Upper lobe of right lung (tissue), 1 donor: ENCODE results near the gene FAM168A. TPM values are rescaled to one million over a fixed set of nuclear protein-coding genes. Genes with fewer than 3 reads are reported as not detected.
A peak's percentile ranks its signal among the peaks of the same experiment; 100 is the strongest.

Experiments
- ATAC-seq: fragments of 200-7000 bp; cut with Tn5 transposase; one replicate; pipeline ENCODE4 v1.9.1; 2020; ENCODE audit warnings: mild to moderate bottlenecking, moderate library complexity
- DNase-seq: peaks from one replicate; pipeline ENCODE4 v3.0.0-alpha.2; 2020
- H3K27ac ChIP-seq: fragments of 200-600 bp; one replicate; pipeline ENCODE4 v1.8.0; 2022
- H3K27me3 ChIP-seq: fragments of 200-600 bp; one replicate; pipeline ENCODE4 v1.8.0; 2022; ENCODE audit warnings: mild to moderate bottlenecking
- H3K36me3 ChIP-seq: fragments of 200-600 bp; one replicate; pipeline ENCODE4 v1.8.0; 2022
- H3K4me1 ChIP-seq: fragments of 200-600 bp; one replicate; pipeline ENCODE4 v1.8.0; 2022
- H3K4me3 ChIP-seq: fragments of 200-600 bp; one replicate; pipeline ENCODE4 v1.8.0; 2022; ENCODE audit warnings: mild to moderate bottlenecking
- H3K9me3 ChIP-seq: fragments of 200-600 bp; one replicate; pipeline ENCODE4 v1.8.0; 2022
- CTCF ChIP-seq: fragments of 200-600 bp; IDR thresholded peaks from one replicate; pipeline ENCODE4 v1.8.0; 2022; ENCODE audit warnings: antibody characterized with exemption
- intact Hi-C: fragments of 100-400 bp; cut with DNase I; formaldehyde crosslinking; loops from one replicate; pipeline ENCODE4 v1.11.0; 2022
- total RNA-seq: library from RNA; stranded (reverse); fragmentation: NEBNext Ultra II Directional; extraction: Animal tissue kit (Norgen Biotek cat#: 25700); gene quantifications from one replicate; pipeline ENCODE4 v1.2.1, GENCODE V29; 2021
- donor health status: DM: no; HTN: yes; CAD: no; lungs with severe emphysema.

FAM168A gene
- total RNA-seq, 1 donor from 2014 or later = 30.7 TPM

- Histone ChIP-seq H3K9me3 (no peaks in the 10 kb centered on the region), H3K27me3 (no peaks in the 10 kb centered on the region), H3K36me3 (no peaks in the 10 kb centered on the region), H3K4me1 (peaks cover 5% of the 10 kb centered on the region), H3K4me3 (no peak overlapping the region), H3K27ac (no peak overlapping the region)
- intact Hi-C loops = no loop called here
- TF ChIP-seq CTCF = no peak
- no peak for DNase-seq
- peak; percentile 63 for ATAC-seq
Measured at GRCh38 chr11:73542175-73542574, 55.7 kb downstream of the FAM168A start.

GRCh38 chr11:73539506-73540084 is 58.3 kb downstream of the FAM168A start:
- no peaks in the 10 kb centered on the region for H3K36me3 ChIP-seq
- H3K9me3 ChIP-seq = no peaks in the 10 kb centered on the region
- ATAC-seq (no peak), DNase-seq (no peak)
- H3K27ac ChIP-seq = no peak overlapping the region
- no peaks in the 10 kb centered on the region for H3K27me3 ChIP-seq
- no peak for TF ChIP-seq CTCF
- peaks cover 5% of the 10 kb centered on the region for H3K4me1 ChIP-seq
- H3K4me3 ChIP-seq = no peak overlapping the region
- intact Hi-C loops = no loop called here

GRCh38 chr11:73538381-73538872 is 59.5 kb downstream of the FAM168A start:
- no peak overlapping the region for H3K27ac ChIP-seq
- DNase-seq = no peak
- no peaks in the 10 kb centered on the region for H3K36me3 ChIP-seq
- no peak for TF ChIP-seq CTCF
- no peaks in the 10 kb centered on the region for H3K27me3 ChIP-seq
- H3K4me1 ChIP-seq = peaks cover 5% of the 10 kb centered on the region
- H3K4me3 ChIP-seq = no peak overlapping the region
- H3K9me3 ChIP-seq = no peaks in the 10 kb centered on the region
- ATAC-seq = no peak
- intact Hi-C loops = no loop called here

GRCh38 chr11:73537969-73538368 is 59.9 kb downstream of the FAM168A start:
- Histone ChIP-seq H3K9me3 (no peaks in the 10 kb centered on the region), H3K4me1 (peaks cover 5% of the 10 kb centered on the region), H3K27ac (no peak overlapping the region), H3K27me3 (no peaks in the 10 kb centered on the region), H3K4me3 (no peak overlapping the region), H3K36me3 (no peaks in the 10 kb centered on the region)
- intact Hi-C loops = no loop called here
- DNase-seq (no peak), ATAC-seq (peak; percentile 33)
- TF ChIP-seq CTCF = no peak

GRCh38 chr11:73536961-73537360 is 61.0 kb downstream of the FAM168A start:
- Histone ChIP-seq H3K4me3 (no peak overlapping the region), H3K27me3 (no peaks in the 10 kb centered on the region), H3K4me1 (peaks cover 5% of the 10 kb centered on the region), H3K36me3 (no peaks in the 10 kb centered on the region), H3K9me3 (no peaks in the 10 kb centered on the region), H3K27ac (no peak overlapping the region)
- ATAC-seq (no peak), DNase-seq (no peak)
- TF ChIP-seq CTCF = no peak
- intact Hi-C loops = no loop called here

GRCh38 chr11:73532310-73532709 is 65.6 kb downstream of the FAM168A start:
- DNase-seq (no peak), ATAC-seq (no peak)
- TF ChIP-seq CTCF = no peak

More at GRCh38 chr11:73532310-73532709, 65.6 kb downstream of the FAM168A start:
- intact Hi-C loops = no loop called here
- no peaks in the 10 kb centered on the region for H3K9me3 ChIP-seq
- H3K4me3 ChIP-seq = no peak overlapping the region
- H3K4me1 ChIP-seq = peaks cover 19% of the 10 kb centered on the region
- H3K27me3 ChIP-seq = no peaks in the 10 kb centered on the region
- H3K27ac ChIP-seq = no peak overlapping the region
- no peaks in the 10 kb centered on the region for H3K36me3 ChIP-seq
